Colonic mucosa (tissue), 4 donors: ENCODE data around the gene PPIP5K2. TPM values are rescaled to one million over a fixed set of nuclear protein-coding genes. Genes with fewer than 3 reads are reported as not detected.

Experiments used
- DNase-seq: peaks from one replicate; pipeline ENCODE4 v3.0.0-alpha.2; 2020
- H3K27ac ChIP-seq: fragments of 200-600 bp; one replicate; pipeline ENCODE4 v1.8.0; 2021
- H3K27me3 ChIP-seq: fragments of 200-600 bp; one replicate; pipeline ENCODE4 v1.8.0; 2021
- H3K36me3 ChIP-seq: fragments of 200-600 bp; one replicate; pipeline ENCODE4 v1.8.0; 2021
- H3K4me1 ChIP-seq: fragments of 200-600 bp; one replicate; pipeline ENCODE4 v1.8.0; 2021; ENCODE audit warnings: mild to moderate bottlenecking
- H3K4me3 ChIP-seq: fragments of 200-600 bp; one replicate; pipeline ENCODE4 v1.8.0; 2021
- H3K9ac ChIP-seq, 2 donors: one replicate each; pipeline ENCODE4 v1.7.0; 2013; ENCODE audit warnings: control low read depth in 2 of 2, low read depth in 2 of 2, low read length in 2 of 2
- H3K9me3 ChIP-seq: fragments of 200-600 bp; one replicate; pipeline ENCODE4 v1.8.0; 2021
- intact Hi-C: fragments of 100-400 bp; cut with DNase I; formaldehyde crosslinking; loops from one replicate; pipeline ENCODE4 v1.14.1; 2022
- total RNA-seq, 2 donors: library from RNA; stranded (reverse); fragmentation: NEBNext Ultra II Directional in 1 of 2; extraction: Animal tissue kit (Norgen Biotek cat#: 25700) in 1 of 2; gene quantifications; one replicate each; pipeline ENCODE4 v1.2.1, GENCODE V29; 2021
- TF ChIP-seq, protein P1 (sequence below): fragments of 200-600 bp; IDR thresholded peaks from one replicate; pipeline ENCODE4 v1.8.0; 2022; ENCODE audit warnings: antibody characterized with exemption, mild to moderate bottlenecking
- donor health status: healthy.
- donor health status: DM: no; HTN: no; CAD: no.
- donor health status: DM: no; HTN: no; CAD: no.

The PPIP5K2 gene
- total RNA-seq, 2 donors from 2014 or later, result 58.7 to 79.3 TPM

DNA sequence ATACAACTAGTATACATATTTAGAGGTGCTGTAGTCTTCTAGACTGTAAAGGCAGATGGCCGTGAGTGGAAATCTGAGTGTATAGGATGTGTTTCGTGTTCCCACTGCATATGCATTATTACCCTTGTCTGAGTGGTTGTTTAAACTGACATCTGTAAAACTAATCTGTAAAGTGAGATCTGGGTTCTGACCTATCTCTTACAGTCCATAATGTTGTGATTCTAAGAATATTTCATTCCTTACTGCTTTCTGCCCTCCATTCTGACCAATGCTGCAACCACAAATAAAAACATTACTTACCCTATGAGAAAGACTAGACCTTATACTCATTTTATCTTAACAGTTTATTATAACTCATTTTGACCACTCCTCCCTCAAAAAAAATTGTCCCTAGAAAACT, 90.9 kb downstream of the PPIP5K2 start:
- Histone ChIP-seq H3K27me3 (no peaks in the 10 kb centered on the region), H3K36me3 (no peaks in the 10 kb centered on the region), H3K27ac (no peak overlapping the region), H3K9me3 (no peaks in the 10 kb centered on the region), H3K9ac (no peak overlapping the region), H3K4me3 (no peak overlapping the region), H3K4me1 (no peaks in the 10 kb centered on the region)
- TF ChIP-seq, protein P1, sequence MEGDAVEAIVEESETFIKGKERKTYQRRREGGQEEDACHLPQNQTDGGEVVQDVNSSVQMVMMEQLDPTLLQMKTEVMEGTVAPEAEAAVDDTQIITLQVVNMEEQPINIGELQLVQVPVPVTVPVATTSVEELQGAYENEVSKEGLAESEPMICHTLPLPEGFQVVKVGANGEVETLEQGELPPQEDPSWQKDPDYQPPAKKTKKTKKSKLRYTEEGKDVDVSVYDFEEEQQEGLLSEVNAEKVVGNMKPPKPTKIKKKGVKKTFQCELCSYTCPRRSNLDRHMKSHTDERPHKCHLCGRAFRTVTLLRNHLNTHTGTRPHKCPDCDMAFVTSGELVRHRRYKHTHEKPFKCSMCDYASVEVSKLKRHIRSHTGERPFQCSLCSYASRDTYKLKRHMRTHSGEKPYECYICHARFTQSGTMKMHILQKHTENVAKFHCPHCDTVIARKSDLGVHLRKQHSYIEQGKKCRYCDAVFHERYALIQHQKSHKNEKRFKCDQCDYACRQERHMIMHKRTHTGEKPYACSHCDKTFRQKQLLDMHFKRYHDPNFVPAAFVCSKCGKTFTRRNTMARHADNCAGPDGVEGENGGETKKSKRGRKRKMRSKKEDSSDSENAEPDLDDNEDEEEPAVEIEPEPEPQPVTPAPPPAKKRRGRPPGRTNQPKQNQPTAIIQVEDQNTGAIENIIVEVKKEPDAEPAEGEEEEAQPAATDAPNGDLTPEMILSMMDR, result no peak
- intact Hi-C loops, result no loop called here
- no peak for DNase-seq

DNA sequence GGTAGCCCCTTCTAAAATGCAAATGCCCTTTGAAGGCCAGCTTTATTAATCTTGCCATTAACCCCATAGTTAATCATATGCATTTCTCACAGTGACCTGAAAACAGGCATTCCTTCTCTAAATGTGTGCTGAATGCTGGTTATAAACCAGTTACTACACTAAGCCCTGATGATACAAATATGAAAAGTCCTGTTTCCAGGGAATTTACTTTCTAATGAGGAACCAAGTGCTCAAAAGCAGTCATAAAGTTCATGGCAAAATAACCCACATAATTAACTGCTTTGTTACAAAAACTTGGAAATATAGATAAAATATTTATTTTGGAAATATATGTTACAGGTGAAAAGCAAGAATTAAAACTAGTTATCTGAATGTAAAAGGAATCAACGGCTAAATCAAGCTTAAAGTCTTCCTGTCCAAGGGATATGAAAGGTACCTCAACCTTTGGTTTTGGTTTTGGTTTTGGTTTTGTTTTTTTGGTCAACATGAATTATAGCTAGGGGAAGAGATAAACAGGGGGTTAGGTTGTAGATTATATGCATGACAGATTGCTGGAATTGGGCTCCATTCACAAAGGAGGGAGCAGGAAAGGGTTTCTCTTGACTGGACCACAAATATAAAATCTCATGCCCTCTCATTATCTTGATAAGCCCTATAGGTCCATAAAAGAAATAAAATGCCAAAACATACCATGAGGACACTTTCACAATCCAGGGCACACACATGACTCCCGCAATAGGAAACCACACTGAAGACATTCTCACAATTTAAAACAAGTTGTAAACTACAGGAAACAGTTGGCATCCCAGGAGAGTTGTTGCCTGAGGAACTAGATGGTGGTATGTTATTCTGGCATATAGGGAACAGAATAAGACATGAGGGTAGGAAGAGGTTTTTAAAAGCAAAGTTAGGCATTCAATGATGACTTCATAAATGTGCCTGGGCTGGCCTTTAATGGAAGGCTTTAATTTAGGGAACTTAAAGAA, 91.8 kb downstream of the PPIP5K2 start:
- Histone ChIP-seq H3K27me3 (no peaks in the 10 kb centered on the region), H3K9ac (no peak overlapping the region), H3K9me3 (no peaks in the 10 kb centered on the region), H3K4me3 (no peak overlapping the region), H3K36me3 (no peaks in the 10 kb centered on the region), H3K4me1 (no peaks in the 10 kb centered on the region), H3K27ac (no peak overlapping the region)
- TF ChIP-seq, protein P1, result no peak
- DNase-seq, result no peak
- intact Hi-C loops, result no loop called here

DNA sequence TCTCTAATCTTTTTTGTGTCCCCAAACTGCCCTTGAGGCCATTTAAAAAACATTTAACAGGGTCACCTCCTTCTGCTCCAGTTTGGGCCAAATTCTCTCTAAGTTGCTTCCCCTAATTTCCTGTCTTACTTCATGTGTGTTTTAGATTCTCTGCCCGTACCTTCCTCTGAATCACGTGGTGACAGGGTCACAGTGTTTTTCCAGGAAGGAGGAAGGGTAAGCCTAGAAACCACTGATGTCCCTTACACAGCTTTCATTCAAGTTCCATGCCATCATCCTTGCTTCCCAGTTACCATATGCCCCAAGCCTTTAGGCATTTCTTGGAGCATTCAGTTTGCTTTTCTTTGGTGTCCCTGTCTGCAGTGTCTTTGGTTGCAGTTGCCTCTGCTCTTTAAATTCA, 96.0 kb downstream of the PPIP5K2 start:
- Histone ChIP-seq H3K4me3 (no peak overlapping the region), H3K9ac (no peak overlapping the region), H3K36me3 (no peaks in the 10 kb centered on the region), H3K27ac (no peak overlapping the region), H3K9me3 (no peaks in the 10 kb centered on the region), H3K4me1 (no peaks in the 10 kb centered on the region), H3K27me3 (no peaks in the 10 kb centered on the region)
- no peak for DNase-seq
- TF ChIP-seq, protein P1, result no peak
- intact Hi-C loops, result no loop called here

DNA sequence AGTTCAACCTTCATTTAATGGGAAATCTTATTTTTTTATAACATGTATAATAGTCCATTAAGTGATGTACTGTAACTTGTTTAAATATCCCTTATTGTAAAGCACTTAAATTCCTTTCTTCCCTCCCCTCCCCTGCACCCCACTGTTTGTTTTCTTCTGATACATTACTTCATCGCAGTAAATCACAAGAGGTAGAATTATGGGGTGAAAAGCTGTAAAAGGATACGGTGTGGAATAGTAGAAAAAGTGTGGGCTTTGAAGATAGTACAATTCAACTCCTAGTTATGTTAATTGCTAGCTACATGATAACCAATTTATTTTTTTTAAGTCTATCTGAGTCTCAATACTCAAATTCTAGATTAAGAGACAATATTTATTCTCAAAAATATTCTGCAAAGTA, 96.6 kb downstream of the PPIP5K2 start:
- H3K9me3 ChIP-seq, result no peaks in the 10 kb centered on the region
- H3K27me3 ChIP-seq, result no peaks in the 10 kb centered on the region
- DNase-seq, result no peak
- H3K27ac ChIP-seq, result no peak overlapping the region
- intact Hi-C loops, result no loop called here
- H3K4me1 ChIP-seq, result no peaks in the 10 kb centered on the region
- H3K9ac ChIP-seq, result no peak overlapping the region
- no peak overlapping the region for H3K4me3 ChIP-seq
- TF ChIP-seq, protein P1, result no peak
- H3K36me3 ChIP-seq, result no peaks in the 10 kb centered on the region

- intact Hi-C loops, result no loop called here
- H3K27ac ChIP-seq, result no peak overlapping the region
- no peak for DNase-seq
These were observed 97.0 kb downstream of the PPIP5K2 start for GRCh38 chr5:103217101-103217500.

More at GRCh38 chr5:103217101-103217500, 97.0 kb downstream of the PPIP5K2 start:
- no peak overlapping the region for H3K9ac ChIP-seq
- H3K27me3 ChIP-seq, result no peaks in the 10 kb centered on the region
- H3K36me3 ChIP-seq, result no peaks in the 10 kb centered on the region
- no peak overlapping the region for H3K4me3 ChIP-seq
- H3K4me1 ChIP-seq, result no peaks in the 10 kb centered on the region
- H3K9me3 ChIP-seq, result no peaks in the 10 kb centered on the region
- TF ChIP-seq, protein P1, result no peak
